Kidney epithelial cell (primary cell): ENCODE measurements around the gene KRT35. TPM values are rescaled to one million over a fixed set of nuclear protein-coding genes. Genes with fewer than 3 reads are reported as not detected.
A peak's percentile ranks its signal among the peaks of the same experiment; 100 is the strongest.

ENCODE experiments used
- DNase-seq: peaks from one replicate; pipeline ENCODE4 v3.0.0-alpha.2; 2010; ENCODE audit warnings: low read depth
- H3K27me3 ChIP-seq: 2 replicates; pipeline ENCODE4 v1.6.0; 2011; ENCODE audit warnings: low read length; ENCODE audit not compliant: control insufficient read depth, insufficient read depth
- H3K36me3 ChIP-seq: 2 replicates; pipeline ENCODE4 v1.5.1; 2011; ENCODE audit warnings: low read length; ENCODE audit not compliant: control insufficient read depth, insufficient read depth
- H3K4me3 ChIP-seq: 2 replicates; pipeline ENCODE4 v1.5.1; 2011; ENCODE audit warnings: low read depth, mild to moderate bottlenecking, control low read depth, low read length
- total RNA-seq: library from RNA; depleted of rRNA; stranded (reverse); fragments of >200 nt; gene quantifications from 2 replicates; pipeline ENCODE4 v1.2.3, GENCODE V29; 2015
- TF ChIP-seq, protein P1 (sequence below): IDR thresholded peaks from 2 replicates; pipeline ENCODE4 v1.5.1; 2011; ENCODE audit warnings: mild to moderate bottlenecking, moderate library complexity, low read length, control low read depth, inconsistent platforms; ENCODE audit not compliant: insufficient read depth, poor library complexity, severe bottlenecking

Gene KRT35
- total RNA-seq, 1 donor from 2014 or later, result not detected

DNA sequence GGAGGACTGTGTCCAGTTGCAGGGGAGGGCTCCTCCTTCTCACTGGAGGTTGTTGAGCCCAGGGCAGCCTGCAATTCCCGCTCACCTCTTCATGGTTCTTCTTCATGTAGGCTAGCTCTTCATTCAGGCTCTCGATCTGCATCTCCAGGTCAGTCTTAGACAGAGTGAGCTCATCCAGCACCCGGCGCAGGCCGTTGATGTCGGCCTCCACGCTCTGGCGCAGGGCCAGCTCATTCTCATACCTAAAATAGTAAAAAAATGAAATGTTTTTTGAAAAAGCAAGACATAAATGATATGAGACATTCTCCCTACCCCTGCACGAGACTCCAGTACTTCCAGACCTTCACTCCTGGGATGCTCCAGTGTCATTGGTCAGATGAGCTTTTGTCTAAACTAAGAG lies 22.3 kb upstream of the KRT35 start:
- no peaks in the 10 kb centered on the region for H3K36me3 ChIP-seq
- TF ChIP-seq, protein P1, sequence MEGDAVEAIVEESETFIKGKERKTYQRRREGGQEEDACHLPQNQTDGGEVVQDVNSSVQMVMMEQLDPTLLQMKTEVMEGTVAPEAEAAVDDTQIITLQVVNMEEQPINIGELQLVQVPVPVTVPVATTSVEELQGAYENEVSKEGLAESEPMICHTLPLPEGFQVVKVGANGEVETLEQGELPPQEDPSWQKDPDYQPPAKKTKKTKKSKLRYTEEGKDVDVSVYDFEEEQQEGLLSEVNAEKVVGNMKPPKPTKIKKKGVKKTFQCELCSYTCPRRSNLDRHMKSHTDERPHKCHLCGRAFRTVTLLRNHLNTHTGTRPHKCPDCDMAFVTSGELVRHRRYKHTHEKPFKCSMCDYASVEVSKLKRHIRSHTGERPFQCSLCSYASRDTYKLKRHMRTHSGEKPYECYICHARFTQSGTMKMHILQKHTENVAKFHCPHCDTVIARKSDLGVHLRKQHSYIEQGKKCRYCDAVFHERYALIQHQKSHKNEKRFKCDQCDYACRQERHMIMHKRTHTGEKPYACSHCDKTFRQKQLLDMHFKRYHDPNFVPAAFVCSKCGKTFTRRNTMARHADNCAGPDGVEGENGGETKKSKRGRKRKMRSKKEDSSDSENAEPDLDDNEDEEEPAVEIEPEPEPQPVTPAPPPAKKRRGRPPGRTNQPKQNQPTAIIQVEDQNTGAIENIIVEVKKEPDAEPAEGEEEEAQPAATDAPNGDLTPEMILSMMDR, result no peak
- H3K27me3 ChIP-seq, result no peaks in the 10 kb centered on the region
- DNase-seq, result no peak
- H3K4me3 ChIP-seq, result no peak overlapping the region

DNA sequence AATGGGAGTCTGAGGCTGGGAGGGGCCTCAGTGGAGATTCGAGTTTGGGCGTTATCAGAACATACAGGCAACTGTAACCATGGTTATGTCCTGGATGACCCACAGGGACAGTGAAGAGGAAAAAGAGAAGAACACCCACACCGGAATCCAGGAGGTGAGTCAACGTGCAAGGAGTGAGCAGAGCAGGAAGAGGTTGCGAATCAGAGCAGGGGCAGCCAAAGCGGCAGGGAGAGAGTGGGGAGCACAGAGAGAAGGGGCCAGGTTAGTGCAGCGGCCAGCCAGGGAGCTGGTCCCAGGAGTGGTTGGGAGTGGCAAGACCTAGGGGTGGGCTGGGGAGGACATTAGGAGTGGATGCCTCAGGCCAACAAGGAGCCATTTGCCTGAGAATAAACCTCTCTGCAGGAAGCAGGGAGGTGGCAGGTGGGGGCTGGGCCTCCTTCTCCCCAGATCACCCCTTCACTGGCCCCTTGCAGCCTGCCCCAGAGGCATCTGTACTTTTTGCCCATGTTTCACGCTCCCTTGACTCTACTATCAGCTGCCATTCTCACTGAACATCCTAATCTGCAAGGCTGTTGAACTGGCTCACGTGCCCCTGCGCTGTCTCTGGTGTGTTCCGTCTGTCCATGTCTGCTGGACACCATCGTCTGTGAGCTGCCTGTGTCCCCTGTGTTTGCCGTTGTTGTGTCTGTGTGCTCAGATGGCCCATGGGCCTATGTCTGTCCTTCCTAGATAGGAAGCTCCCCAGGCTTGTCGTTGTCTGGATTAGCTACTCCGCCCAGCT lies 19.4 kb upstream of the KRT35 start:
- Histone ChIP-seq H3K36me3 (no peaks in the 10 kb centered on the region), H3K4me3 (no peak overlapping the region), H3K27me3 (no peaks in the 10 kb centered on the region)
- DNase-seq, result no peak
- TF ChIP-seq, protein P1, result no peak

DNA sequence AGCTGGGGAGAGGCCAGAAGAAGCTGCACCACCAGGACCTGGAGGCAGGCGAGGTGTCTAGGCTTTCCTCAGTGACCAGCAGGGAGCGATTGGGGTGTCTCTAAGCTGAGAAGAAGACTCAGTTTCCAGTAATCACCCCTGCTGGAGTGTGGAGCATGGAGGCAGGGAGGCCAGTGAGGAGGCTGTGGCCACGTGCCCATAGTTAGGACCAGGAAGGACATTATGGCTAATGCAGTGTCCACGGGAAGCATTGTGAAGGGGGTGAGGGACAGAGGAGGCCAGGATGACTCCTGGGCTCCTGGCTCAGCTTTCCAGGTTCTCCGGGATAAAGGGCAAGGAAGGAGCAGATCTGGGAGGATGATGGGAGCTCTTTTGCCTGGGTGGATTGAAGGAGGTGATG lies 18.8 kb upstream of the KRT35 start:
- TF ChIP-seq, protein P1, result no peak
- no peak overlapping the region for H3K4me3 ChIP-seq
- H3K27me3 ChIP-seq, result no peaks in the 10 kb centered on the region
- no peak for DNase-seq
- no peaks in the 10 kb centered on the region for H3K36me3 ChIP-seq

DNA sequence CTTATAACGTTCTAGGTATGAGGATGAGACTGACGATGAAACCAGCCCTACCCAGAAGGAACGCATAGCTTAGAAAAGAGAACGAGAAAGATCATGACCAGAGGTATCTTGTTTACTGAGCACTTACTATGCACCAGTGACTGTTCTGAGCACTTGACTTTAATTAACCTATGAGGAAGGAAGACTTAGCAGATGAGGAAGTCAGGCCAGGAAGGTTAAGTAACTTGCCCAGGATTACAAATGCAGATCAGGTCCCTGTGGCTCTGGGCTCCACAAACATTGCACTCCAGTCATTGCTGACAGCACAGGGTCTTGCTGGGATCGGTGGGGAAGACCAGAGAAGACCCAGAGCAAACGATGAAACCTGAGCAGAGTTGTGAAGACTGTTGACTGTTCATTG lies 17.3 kb upstream of the KRT35 start:
- Histone ChIP-seq H3K4me3 (no peak overlapping the region), H3K27me3 (no peaks in the 10 kb centered on the region), H3K36me3 (no peaks in the 10 kb centered on the region)
- no peak for DNase-seq
- TF ChIP-seq, protein P1, result no peak

DNA sequence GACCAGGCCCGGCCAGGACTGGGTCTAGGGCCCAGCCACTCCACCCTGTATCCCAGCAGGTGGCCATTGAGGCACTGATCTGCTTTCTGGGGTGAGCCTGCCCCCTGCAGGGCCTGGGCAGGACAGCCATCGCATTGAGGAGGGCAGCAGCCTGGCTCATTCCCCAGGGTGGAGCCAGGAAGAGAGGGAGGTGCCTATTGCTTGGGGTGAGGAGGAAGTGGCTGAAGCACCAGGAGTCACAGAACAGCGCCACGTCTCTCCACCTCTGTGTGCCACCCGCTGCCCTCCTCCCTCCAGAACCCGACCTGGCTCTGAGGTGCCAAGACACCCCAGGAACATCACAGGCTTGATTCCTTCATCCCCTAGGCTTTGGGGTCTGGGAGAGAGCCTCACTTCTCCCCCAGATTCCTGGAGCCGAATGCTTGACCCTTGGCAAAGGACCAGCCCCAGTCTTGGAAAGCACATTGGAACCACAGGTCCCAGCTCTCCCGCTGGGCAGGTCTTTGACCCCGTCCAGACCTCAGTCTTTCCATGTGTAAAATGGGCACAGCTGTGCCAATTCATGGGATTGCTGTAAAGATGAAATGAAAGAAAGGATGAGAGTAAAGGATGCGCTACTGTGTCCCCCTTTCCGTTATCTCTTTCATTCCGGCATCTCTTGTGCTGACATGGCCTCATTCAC lies 16.0 kb upstream of the KRT35 start:
- Histone ChIP-seq H3K36me3 (no peaks in the 10 kb centered on the region), H3K4me3 (no peak overlapping the region), H3K27me3 (no peaks in the 10 kb centered on the region)
- TF ChIP-seq, protein P1, result peak; percentile 91
- DNase-seq, result peak; percentile 54

DNA sequence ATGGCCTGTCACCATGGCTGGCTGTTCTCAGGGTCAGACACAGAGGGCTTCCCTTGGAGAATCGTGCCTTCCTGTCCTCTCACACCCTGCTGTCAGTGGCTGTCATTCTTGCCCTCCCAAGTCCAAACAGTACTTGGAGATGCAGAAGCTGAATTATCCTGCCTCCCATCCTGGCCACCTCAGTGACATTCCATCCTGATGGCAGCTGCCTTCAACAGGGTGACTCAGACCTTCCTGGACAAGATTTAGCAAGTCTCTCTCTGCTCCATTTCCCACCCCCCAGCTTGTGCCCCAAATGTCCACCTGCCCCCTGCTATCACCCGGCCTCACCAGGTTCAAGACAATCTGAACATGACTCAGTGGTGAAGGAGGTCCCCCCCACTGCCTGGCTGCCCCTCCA lies 13.6 kb upstream of the KRT35 start:
- Histone ChIP-seq H3K4me3 (no peak overlapping the region), H3K36me3 (no peaks in the 10 kb centered on the region), H3K27me3 (no peaks in the 10 kb centered on the region)
- DNase-seq, result no peak
- TF ChIP-seq, protein P1, result no peak
